CD4-positive, alpha-beta T cell treated with Interleukin-15 for 1 hour (primary cell): ENCODE results near the gene ATP2B3.

ENCODE experiments used
- DNase-seq: peaks from one replicate; pipeline ENCODE4 v3.0.0-alpha.2; 2020

The ATP2B3 gene

DNA sequence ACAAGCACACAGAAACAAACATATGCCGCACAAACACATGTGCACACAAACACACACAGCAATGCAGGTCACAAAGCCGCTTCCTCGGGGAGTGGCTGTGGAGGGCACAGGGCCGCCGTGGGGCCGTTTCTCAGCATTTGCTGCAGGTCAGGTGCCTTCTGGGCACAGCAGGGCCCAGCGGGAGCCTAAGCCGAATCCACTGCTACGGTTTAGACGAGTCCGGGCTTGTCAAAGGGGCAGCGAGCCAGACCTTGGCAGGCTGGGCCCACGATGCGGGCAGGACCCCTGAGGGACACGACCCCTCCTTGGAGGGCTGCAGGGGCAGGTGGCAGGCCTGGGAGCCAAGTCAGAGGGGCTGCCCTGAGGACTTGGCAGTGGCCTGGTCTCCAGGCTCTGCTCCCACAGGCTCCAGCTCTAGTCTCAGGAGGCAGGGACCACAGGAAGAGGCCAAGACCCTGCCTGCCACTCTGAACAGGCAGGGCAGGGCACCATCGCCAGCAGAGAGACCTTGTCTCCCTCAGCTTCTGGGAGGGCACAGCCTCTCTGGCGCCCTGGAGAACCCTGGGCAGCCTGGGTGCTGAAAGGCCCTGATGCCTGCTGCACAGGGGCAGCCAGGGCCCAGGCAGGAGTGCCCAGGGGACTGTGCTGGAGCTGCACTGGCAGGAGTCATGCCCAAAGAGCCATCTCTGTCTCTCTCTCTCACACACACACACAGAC is 5.5 kb upstream of the ATP2B3 start:
- no peak for DNase-seq

DNA sequence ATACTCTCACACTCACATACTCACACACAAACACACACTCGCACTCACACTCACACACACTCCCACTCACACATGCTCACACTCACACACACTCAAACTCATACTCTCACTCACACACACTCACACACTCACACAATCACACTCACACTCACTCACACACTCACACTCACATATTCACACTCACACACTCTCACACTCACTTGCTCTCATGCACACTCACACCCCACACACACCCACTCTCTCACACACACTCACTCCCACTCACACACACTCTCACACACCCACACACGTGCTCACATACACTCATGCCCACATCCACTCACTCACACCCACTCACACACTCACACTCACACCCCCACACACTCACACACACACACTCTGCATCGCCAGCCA is 4.9 kb upstream of the ATP2B3 start:
- no peak for DNase-seq

DNA sequence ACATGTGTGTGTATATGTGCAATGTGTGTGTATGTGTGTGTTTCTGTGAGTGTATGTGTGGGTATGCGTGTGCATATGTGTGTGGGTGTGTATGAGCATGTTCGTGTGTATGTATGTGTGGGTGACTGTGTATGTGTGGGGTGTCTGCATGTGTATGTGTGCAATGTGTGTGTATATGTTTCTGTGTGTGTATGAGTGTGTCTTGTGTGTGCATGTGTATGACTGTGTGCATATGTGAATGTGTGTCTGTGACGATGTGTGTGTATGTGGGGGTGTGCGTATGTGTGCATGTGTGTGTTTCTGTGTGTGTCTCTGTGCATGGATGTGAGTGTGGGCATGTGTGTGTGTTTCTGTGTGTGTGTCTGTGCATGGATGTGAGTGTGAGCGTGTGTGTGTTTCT is 4.2 kb upstream of the ATP2B3 start:
- DNase-seq: no peak

DNA sequence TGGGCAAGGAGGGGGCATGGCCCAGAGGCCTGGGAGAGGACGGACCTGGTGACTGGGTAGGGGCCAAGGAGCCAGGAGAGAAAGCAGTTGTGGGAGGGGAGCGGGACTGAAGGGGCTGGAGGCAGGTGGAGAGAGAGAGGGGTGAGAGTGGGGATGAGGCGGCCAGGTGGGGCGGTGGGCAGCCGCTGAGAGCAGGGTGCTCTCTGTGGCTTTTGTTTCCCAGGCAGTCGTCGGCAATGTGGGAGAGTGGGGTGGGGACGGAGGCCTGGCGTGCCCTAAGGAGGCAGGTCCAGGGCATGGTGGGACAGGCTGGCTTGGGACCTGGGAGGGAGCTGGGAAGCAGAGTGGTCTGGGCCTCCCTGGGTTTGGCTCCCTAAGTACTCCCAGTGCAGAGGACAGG is 3.2 kb upstream of the ATP2B3 start:
- no peak for DNase-seq

DNA sequence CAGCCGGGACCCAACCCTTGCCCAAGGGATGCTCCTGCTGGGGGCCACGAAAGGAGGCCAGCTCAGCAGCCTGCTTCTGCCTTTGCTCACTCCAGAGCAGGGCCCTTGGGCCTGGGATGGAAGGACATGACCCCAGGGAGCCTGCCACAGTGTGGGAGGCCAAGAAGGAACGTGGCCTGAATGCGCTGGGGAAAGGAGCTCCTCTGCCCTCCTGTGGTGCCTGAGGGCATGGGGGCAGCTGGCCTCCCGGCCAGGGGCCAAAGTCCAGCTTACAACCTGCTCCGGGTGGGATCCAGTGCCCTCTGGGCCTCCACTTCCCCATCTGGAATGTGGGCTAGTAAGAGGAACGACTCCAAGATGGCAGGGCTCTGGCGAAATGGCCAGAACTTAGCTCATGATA is 2.0 kb upstream of the ATP2B3 start:
- no peak for DNase-seq

DNA sequence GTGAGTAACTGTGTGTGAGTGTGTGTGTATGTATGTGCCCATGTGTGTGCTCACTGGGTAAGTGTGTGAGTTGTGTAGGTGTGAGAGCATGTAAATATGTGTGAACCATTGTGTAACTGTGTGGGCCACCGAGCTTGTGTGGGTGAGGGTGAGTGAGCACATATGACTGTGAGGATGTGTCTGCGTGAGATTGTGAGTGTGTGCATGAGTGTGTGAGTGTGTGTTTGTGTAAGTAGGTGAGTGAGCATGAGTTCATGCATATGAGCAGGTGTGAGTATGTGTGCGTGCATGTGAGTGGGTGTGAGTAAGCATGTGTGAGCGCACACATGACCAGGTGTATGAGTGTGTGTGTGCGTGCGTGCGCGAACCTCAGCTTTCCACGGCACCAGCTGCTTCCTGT is 1.4 kb upstream of the ATP2B3 start:
- DNase-seq: no peak

DNA sequence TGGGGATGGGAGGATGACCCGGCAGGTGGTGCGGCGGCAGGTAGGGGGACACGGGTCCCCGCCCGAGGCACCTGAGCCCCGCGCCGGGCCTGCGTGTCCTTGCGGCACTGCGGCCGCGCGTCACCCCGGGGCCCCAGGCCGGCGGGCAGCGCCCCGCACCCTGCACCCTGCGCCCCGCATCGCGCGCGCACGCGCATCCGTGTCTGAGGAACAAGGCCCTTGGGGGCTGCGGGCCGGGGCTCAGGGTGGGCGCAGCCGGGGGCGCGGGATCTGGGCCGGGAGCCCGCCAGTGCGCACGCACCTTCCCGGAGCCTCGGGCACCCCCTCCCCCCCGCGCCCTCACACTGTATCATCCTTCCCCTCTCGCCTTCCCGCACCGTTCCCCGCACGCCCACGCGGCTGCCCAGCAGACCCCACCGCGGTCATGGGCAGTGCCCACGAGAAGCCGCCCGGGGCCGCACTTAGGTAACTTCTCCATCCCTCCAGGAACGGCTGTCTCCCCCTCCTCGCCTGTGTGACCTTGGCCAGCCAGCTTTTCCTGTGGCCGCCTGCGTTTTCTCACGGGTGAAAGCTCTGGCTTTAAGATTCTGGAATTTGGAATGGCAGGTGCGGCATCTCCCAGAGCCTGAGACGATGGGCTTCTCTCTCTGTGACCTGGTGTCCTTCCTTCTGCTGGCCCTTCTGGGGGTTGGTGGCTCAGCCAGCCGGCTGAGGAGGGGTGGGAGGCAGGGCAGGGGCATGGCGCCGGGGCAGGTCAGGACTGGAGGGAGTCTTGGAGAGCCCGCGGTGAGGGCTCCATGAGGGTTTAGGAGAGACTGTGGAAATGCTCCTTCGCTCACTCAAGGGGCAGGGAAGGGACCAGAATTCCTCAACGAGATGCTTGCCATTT is 748 bp downstream of the ATP2B3 start:
- no peak for DNase-seq

DNA sequence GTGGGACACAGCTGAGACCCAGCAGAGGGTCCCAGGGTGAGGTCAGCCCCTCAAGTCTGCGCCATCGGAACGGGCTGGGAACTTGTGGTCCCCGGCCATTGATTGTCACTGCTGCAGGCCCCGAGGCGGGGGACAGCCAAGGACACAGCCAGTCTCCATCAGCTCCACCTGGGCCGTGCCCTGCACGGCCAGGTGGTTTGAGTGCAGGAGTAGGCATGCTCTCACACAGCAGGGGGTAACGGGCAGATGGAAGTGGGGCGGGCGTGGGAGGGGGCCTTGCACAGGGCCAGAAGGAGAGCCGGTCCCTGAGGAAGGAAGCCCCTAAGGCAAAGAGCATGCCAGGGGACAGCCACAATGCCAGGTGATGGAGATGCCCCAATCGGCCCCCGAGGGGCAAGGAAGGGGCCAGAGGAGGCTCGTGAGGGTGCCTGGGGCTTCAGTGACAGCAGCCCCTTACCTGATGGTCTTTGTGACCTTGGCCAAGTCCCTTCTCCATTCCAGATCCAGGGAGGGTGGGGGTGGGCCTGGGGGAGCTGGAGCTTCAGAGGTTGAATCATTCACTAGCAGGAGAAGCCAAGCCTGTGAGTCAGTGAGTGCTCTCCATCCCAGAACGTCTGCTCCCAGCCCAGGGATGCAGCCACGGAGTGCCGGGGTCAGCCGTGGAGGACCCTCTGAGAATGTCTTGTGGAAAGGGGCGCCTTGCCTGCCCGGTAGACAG is 2.3 kb downstream of the ATP2B3 start:
- no peak for DNase-seq

DNA sequence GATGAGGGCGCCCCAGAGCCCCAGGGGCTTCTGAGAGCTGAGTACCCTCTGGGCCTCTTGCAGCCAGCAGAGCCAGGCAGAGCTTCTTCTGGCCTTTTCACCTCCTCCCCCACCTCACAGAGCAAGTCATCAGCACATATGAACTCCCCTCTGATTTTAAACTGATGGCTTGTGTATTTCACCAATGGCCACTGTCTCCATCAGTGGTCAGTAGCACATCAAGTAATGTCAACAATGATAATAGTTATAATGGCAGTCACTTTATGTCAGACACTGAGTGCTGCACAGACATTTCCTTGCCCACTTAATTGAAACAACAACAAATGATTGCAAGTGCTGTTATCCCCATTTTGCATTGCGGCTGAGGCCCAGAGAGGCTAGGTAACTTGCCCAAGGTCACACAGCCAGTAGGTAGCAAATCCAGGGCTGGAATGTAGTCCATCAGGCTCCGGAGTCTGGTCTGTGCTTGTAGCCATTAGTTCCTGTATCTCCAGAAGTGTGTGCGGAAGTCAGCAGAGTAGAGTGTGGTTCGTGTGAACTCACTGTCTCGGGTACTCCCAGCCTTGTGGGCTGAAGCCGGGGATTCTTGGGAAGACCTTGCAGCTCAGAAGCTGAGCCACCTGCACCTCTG is 3.0 kb downstream of the ATP2B3 start:
- no peak for DNase-seq

DNA sequence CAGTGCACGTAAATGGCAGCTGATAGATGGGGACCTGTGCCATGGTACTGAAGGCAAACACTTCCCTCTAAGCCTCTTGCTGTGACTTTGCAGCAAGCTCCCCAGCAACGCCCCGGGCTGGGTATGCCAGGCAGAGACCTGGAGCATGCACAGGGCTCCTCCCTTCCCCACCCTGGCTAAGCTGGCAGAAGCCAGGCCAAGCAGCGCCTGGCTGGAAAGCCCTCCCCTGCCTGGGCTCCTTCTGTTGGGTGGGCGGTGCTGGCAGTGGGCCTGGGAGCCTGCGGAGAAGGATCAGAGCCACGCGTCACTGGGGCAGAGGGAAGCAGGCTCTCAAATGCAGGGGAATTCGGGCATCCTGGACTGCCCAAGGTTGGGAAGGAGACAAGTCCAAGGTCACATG is 3.6 kb downstream of the ATP2B3 start:
- DNase-seq: no peak

DNA sequence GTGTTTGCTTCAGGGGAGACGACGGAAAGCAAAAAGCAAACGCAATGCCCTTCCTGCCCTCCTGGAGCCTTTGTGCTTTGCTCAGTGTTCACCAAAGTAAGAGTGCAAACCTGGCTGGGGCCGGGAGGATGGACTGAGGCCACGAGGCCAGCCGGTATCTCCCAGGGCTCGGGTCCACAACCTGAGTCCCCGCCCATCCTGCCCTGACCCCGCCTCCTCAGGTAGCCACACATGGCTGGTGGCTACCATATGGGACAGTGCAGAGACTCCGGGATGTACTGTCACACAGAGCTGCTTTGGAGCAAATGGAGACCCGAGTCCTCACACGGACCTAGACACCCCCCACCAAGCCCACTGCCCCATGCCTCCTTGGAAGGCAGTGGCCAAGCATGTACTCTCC is 4.8 kb downstream of the ATP2B3 start:
- no peak for DNase-seq

DNA sequence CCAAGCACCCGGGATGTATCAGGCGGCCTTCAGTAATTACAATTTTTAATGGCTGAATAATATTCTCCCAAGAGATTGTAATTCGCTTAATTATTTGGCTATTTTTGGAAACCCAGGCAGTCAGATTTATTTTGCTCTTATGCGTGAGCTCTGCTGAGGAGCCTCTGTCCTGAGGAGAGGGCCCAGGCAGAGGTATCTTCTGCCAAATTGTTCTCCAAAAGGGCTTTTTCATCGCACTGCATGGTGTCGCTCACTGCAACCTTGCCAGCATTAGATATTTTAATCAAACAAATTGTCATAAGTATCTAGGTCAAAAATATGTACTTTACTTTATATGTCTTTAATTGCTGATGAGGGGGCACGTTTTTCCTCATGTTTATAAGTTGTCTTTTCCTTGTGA is 5.8 kb downstream of the ATP2B3 start:
- no peak for DNase-seq

DNA sequence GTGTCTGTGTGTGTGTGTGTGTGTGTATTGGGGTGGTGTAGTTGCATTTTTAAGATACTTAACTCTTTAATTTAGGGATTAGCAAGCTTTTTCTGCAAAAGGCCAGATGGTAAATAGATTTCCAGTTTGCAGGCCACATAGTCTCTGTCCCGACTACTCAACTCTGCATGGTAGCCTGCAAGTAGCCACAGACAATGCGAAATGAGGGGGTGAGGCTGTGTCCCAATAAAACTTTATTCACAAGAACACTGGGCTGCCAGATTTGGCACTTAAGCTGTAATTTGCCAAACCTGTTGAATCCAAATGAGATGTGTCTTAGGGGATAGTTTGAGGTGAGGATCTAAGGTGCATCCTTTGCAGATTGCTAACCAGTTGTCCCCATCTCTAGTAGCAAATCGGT is 6.8 kb downstream of the ATP2B3 start:
- no peak for DNase-seq

DNA sequence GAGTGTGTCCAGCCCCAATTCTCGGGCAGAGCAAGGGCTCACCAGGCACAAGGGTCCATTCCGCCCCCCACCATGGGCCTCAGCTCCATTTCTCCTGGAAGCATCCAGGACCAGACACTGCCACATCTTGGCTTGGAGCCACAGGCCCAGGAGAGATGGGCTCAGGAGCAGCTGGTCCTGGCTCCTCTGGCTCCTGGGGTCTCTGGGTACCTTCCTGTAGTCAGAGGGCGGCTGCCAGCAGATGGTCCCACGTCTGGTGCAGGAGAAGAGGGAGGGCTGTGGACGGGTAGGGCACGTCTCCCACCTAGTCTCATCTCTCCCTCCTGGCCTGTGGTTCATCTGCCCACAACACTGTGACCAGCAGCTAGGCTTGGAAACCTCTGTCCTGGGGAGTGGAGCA is 8.0 kb downstream of the ATP2B3 start:
- DNase-seq: no peak

DNA sequence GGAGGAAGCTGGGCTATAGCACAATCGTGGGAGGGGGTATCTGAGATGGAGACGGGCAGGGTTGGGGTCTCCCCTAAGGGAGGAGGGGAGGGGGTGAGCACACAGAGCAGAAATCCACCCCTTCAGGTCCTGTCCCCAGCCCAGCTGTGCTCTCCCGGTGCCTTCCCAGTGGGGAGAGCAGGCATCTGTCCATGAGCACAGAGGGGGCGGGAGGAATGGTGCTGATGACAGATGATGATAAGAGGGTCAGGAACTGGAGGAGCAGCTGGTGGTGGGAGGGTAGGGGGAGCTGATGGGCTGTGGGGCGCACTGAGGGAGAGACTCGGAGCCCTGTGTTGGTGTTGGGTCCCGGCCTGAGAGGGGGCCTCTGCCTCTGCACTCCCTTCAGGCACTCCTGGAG is 8.6 kb downstream of the ATP2B3 start:
- DNase-seq: no peak

DNA sequence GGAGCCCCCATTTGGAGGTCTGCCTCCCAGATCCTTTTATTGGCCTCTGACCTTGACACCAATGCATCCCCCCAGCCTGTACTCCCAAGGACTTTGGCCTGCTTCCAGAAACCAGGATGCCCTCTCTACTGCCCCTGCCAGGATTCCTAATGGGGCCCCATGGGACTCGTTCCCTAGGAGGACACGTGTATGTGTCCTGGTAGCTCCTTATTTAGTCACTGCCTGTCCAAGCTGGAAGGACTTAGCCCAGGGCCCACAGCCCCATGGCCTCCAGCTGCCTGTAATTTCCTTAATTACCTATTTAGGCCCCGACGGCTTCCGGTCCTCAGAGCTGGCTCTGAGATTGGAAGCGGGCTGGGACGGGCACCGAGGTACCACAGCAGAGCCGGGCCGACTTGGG is 9.4 kb downstream of the ATP2B3 start:
- no peak for DNase-seq

DNA sequence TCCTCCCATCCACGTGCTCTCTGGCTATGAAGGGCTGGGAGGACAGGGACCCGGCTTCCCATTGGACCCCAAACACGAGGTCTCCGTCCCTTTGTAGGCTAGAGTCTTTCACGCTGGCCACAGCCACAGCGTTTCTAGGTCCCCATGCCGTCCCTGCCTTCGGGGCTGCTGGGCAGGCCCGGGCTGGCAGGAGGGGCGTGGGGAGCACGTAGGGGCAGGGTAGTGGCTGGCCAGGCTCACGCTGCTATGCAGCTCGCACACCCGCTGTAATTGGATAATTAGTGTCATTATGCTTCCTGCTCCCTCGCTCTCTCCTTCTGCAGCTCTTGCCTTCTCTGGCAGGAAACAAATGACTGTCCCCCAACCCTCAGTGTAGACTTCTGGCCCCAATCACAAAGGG is 9.8 kb downstream of the ATP2B3 start:
- DNase-seq: no peak

DNA sequence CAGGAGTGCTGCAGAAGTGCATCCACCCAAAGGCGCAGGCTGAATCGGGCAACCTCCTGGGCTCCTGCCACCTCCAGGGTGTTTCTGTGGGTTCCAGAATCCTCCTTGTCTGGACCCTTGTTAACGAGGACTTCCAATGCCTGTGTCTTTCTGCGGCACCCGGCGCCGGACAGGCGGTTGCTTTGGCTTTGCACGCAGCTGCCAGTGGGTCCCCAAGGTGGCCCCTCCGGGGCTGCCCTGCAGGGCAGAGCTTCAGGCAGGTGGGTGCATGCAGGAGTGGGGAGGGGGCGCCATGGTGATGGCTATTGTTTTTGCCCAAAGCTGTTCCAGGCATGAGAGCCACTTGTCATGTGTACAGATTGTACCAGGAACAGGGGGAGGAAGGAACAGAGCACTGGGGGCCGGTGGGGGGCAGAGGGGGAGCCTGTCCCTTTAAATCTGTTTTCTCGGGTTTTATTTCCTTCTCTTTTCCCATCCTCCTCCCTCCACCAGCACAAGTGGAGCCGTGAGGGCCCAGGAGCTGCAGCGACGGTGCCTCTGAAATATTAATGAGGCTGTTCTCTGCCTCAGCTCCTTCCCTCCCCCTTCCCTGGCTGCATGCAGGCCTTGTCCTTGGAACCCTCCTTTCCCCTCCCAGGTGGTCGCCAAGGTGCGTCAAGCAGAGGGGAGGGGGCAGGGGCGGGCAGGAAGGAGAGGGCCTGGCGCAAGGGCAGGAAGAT is 13.1 kb downstream of the ATP2B3 start:
- DNase-seq: no peak

DNA sequence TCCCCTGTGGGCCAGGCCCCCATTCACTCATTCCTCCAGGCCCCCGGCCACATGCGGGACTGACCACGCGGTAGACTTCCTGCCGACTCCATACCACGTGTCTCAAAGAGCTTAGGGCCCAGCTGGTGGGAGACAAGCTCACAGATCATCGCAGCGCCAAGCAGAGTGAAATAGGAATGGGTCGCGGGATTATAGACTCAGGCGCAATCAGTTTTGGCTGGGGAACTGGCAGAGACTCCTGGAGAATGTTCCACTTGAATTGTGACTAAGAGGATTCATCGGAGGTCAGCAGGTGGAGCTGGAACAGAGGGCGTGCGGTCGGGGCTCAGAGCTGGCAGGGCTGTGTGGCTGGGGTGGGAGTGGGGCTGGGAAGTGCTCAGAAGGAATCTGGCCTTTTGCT is 15.6 kb downstream of the ATP2B3 start:
- DNase-seq: no peak

DNA sequence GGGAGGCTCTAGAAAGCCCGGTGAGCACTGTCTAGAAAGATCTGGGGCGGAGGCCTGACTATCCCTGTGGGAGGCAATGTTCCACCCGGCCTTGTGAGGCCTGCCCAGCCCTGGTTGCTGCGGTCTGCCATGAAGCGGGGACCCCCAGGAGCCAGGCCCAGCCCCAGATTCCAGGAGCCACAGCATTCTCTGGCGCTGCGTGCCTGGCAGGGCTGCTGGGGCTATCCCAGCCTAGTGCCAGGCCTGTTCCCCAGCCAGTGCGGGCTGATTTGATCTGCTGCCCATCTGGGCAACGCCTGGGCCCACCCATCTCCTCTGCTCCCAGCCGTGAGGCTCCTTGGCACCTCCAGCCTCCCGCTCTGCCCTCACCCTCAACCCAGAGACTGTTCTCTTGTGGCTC is 19.6 kb downstream of the ATP2B3 start:
- no peak for DNase-seq

DNA sequence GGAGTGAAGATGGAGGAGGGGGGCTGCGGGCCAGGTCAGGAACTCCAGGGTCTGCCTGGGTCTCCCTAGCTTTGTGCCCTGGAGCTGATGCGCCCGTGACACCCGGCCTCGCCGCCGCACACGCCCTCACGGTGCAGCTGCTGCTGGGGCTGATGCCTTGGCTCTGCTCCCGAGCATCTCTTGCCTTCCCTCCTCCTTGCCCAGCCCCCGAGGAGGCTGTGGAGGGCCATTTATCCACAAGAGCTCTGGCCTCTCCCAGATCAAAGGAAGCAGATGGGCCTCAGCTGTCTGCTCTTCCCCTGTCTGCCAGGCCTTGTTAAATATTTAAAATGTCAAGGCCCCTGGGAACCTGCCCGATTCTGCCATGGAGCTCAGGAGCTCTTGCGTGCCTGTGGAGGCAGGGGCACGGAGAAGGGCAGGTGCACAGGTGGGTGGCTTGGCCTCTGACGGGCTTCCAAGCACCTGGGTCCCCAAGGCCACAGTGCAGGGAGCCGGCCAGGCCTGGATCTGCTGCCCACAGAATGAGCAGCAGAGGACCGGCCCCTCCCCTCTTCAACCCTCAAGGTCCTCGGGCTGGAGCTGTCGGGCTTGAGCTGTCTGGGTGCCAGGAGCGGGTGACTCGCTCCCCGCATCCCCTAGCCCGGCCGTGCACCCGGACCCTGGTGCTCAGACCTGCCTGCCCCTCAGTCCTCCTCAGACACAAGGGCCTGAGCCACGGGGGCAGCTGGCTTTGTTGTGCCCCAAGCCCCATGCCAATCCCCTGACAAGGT is 20.3 kb downstream of the ATP2B3 start:
- DNase-seq: no peak

DNA sequence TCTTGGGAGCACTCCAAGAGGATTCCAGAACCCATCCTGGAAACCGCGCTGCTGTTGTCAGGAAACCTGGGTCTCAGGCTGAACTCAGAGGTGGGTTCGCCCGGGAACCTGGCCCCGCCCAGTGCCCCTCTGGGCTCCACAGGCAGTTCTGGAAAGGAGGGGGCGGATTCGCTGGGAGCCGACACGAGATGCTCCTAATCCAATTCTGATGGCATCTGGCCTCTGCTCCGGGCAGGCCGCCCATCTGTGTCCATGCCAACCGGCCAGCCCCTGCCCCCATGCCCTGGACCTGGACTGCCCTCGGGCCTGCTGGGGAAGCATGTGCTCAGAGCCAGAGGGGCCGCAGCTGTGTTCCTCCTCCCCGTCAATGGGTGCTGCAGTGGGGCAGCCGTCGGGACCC is 21.0 kb downstream of the ATP2B3 start:
- DNase-seq: no peak
